ENCODE results near the gene CIDEC. TPM values are rescaled to one million over a fixed set of nuclear protein-coding genes. Genes with fewer than 3 reads are reported as not detected.

The CIDEC gene
- total and polyA plus RNA-seq, 2 of the 8 experiments (the other 6 are each of a cell fraction or from before 2014, with no cell fraction given) = not detected

DNA sequence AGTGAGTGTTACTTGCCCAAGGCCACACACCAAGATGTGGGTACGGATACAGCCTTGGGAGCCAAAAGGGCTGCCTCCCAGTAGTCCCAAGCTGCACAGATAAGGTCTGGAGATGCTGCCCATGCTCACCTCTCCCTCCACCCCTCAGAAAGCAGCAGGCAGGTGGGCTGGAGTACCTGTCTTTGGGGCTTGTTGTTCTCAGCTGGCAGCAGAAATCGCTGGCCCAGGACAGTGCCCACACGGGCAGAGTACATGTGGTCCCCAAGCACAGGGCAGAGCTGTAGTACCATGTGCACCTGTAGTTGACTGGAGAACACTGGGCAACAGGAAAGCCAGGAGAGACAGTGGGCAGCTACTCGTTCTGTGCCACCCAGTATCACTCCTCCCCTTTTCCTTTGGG, 41.2 kb downstream of the CIDEC start:
- no peaks in the 10 kb centered on the region for H3K9me3 ChIP-seq (ENCODE audit: insufficient read depth in 2 of 2, low read depth in 1 of 2, low read length in 1 of 2)
- H3K18ac ChIP-seq (ENCODE audit: extremely low read depth, low read length) = no peak overlapping the region
- peaks cover 7% of the 10 kb centered on the region for H3K23me2 ChIP-seq (ENCODE audit: low read depth, low read length)
- H2BK12ac ChIP-seq (ENCODE audit: low read depth, low read length) = no peak overlapping the region
- peaks cover 0 to 11% of the 10 kb centered on the region in 2 experiments for H4K20me1 ChIP-seq (replicated peaks in 1 of 2; ENCODE audit: control insufficient read depth in 1 of 2, insufficient read depth in 2 of 2, low read length in 2 of 2)
- H3K14ac ChIP-seq (ENCODE audit: insufficient read length) = no peak overlapping the region
- H3K56ac ChIP-seq (replicated peaks; ENCODE audit: insufficient read length, low read depth, low read length) = no peak overlapping the region
- POLR2A ChIA-PET (ENCODE audit: partially characterized antibody) = no interaction called here
- no peak overlapping the region for H3K4me3 ChIP-seq (ENCODE audit: extremely low read depth in 1 of 4, insufficient read depth in 2 of 4, low read depth in 3 of 4, low read length in 4 of 4)
- H3K4ac ChIP-seq (replicated peaks; ENCODE audit: insufficient read length, low read depth, low read length) = no peak overlapping the region
- H3K23ac ChIP-seq (ENCODE audit: insufficient read length) = no peak overlapping the region
- H4K5ac ChIP-seq (ENCODE audit: insufficient read length, low read depth, low read length) = no peak overlapping the region
- no peak overlapping the region for H2BK20ac ChIP-seq (ENCODE audit: low read length)
- CTCF ChIA-PET (ENCODE audit: partially characterized antibody) = interaction anchor here (0.6 to 7.5 kb wide), 4 partner anchors 10 to 595 kb away, joined by 3 to 74 read pairs (median 4); no protein-coding TSS in a partner anchor
- FAIRE-seq = no peak
- DNase-seq (ENCODE audit: low read depth in 1 of 2, low spot score in 2 of 2) = no peak
- 89% methylated on average over 4 of the region's 4 CpGs; no CpG with 5 or more reads in 1 of the 2 experiments for WGBS, 2 experiments (ENCODE audit: extremely low coverage in 1 of 2, insufficient coverage in 1 of 2, insufficient read length in 1 of 2, insufficient replicate concordance in 2 of 2, low coverage in 1 of 2, low lambda C conversion rate in 2 of 2, missing lambda C conversion rate in 1 of 2)
- H3K79me1 ChIP-seq (ENCODE audit: low read depth, low read length) = no peaks in the 10 kb centered on the region
- H3K27ac ChIP-seq (ENCODE audit: low read depth, low read length) = no peak overlapping the region
- no peak overlapping the region for H2AK5ac ChIP-seq (ENCODE audit: low read depth, low read length)
- H3K4me1 ChIP-seq (replicated peaks in 1 of 4; ENCODE audit: control insufficient read depth in 3 of 4, insufficient read depth in 4 of 4, low read length in 3 of 4) = peaks cover 0 to 6% (median under 1%) of the 10 kb centered on the region in 4 experiments; a peak in 2 of 7 replicates
- no peak overlapping the region for H2AFZ ChIP-seq (ENCODE audit: low read length)
- H3K79me2 ChIP-seq (ENCODE audit: control insufficient read depth in 1 of 2, insufficient read depth in 2 of 2, low read length in 2 of 2) = no peaks in the 10 kb centered on the region
- no peak overlapping the region for H2BK15ac ChIP-seq (ENCODE audit: low read length)
- H4K8ac ChIP-seq (ENCODE audit: extremely low read depth, insufficient read depth, low read length) = no peak overlapping the region
- no peak overlapping the region for H3K9ac ChIP-seq (replicated peaks in 1 of 4; ENCODE audit: extremely low read depth in 1 of 4, low read depth in 3 of 4, low read length in 3 of 4)
- no peak overlapping the region for H4K91ac ChIP-seq (replicated peaks; ENCODE audit: insufficient read length, low read length)
- no peak overlapping the region for H2BK5ac ChIP-seq (ENCODE audit: low read depth, low read length)
- H3K36me3 ChIP-seq (ENCODE audit: control insufficient read depth in 2 of 4, insufficient read depth in 4 of 4, low read length in 3 of 4) = peaks cover 3 to 37% (median 18%) of the 10 kb centered on the region in 4 experiments; a peak in 7 of 8 replicates
- H3K4me2 ChIP-seq (ENCODE audit: insufficient read depth in 1 of 2, low read depth in 2 of 2, low read length in 2 of 2) = no peak overlapping the region
- H2BK120ac ChIP-seq (replicated peaks; ENCODE audit: low read depth, low read length) = no peak overlapping the region
- H3K27me3 ChIP-seq (replicated peaks in 1 of 4; ENCODE audit: control insufficient read depth in 3 of 4, extremely low read depth in 1 of 4, insufficient read depth in 3 of 4, low read length in 3 of 4) = no peaks in the 10 kb centered on the region
- TF ChIP-seq CHD1 (IDR thresholded peaks at IDR 0.05; ENCODE audit: low read depth, low read length) (no peak), JUND (IDR thresholded peaks at IDR 0.05; ENCODE audit: low read length) (no peak), RBBP5 (IDR thresholded peaks at IDR 0.05; ENCODE audit: borderline replicate concordance, low read depth, low read length) (no peak), POLR2A (IDR thresholded peaks at IDR 0.05; ENCODE audit: control extremely low read depth in 1 of 2, low read depth in 2 of 2, low read length in 2 of 2) (no peak), HDAC2 (IDR thresholded peaks at IDR 0.05; ENCODE audit: borderline replicate concordance in 1 of 2, low read depth in 2 of 2, low read length in 2 of 2) (no peak), CBX8 (IDR thresholded peaks at IDR 0.05; ENCODE audit: borderline replicate concordance, low read depth, low read length) (no peak), GTF2F1 (IDR thresholded peaks at IDR 0.05; ENCODE audit: borderline replicate concordance, low read depth, low read length) (no peak), POU5F1 (IDR thresholded peaks at IDR 0.05; ENCODE audit: low read depth, low read length) (no peak)

Data from H1 (cell line).